ENCODE data around the gene KNOP1. TPM values are rescaled to one million over a fixed set of nuclear protein-coding genes. Genes with fewer than 3 reads are reported as not detected.

KNOP1 gene, protein sequence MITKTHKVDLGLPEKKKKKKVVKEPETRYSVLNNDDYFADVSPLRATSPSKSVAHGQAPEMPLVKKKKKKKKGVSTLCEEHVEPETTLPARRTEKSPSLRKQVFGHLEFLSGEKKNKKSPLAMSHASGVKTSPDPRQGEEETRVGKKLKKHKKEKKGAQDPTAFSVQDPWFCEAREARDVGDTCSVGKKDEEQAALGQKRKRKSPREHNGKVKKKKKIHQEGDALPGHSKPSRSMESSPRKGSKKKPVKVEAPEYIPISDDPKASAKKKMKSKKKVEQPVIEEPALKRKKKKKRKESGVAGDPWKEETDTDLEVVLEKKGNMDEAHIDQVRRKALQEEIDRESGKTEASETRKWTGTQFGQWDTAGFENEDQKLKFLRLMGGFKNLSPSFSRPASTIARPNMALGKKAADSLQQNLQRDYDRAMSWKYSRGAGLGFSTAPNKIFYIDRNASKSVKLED
- total RNA-seq = 16.5 and 27.4 TPM in 2 replicates

DNA sequence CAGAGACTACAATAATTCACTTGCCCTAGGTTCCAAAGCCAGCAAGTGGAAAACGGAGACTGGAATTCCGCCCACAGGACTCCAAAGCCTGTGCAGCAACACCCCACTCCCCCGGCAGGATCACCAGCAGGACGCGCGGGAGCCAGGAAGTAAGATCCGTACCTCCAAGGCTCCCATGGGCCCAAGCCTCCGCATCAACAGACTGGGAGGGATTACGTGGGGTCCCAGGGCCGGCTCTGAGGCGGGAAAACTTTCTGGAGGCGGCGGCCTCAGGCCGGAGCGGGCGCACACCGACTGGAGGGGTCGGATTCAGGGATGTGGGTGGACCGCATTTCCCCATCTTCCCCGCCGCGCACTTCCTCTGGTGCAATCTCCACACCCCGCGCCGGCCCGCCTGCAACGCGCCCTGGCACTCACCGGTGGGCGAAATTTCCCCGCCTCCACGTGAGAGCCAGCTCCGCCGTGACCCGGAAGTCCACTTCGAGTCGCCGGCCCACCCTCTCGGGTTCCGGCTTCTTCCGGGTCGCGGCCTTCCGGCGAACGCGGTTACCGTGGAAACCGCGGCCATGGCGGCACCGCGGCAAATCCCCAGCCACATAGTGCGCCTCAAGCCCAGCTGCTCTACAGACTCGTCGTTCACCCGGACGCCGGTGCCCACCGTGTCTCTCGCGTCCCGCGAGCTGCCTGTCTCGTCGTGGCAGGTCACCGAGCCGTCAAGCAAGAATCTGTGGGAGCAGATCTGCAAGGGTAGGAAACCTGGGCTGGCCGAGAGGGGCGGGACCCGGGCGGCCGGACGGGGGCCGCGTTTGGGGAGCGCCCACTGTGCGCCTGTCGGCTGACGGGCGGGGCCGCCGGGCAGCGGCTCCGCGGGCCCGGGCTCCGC, at the start of gene KNOP1, which contains the start of gene IQCK:
Gene KNOP1 (minus strand): TSS at position 487 of the 883 bp plus-strand sequence. CDS start 3,192 bp downstream, outside the sequence.
Gene IQCK (plus strand): TSS at position 531 of the 883 bp plus-strand sequence. CDS start 36 bp downstream, at position 567.
- TF ChIP-seq, protein P1, sequence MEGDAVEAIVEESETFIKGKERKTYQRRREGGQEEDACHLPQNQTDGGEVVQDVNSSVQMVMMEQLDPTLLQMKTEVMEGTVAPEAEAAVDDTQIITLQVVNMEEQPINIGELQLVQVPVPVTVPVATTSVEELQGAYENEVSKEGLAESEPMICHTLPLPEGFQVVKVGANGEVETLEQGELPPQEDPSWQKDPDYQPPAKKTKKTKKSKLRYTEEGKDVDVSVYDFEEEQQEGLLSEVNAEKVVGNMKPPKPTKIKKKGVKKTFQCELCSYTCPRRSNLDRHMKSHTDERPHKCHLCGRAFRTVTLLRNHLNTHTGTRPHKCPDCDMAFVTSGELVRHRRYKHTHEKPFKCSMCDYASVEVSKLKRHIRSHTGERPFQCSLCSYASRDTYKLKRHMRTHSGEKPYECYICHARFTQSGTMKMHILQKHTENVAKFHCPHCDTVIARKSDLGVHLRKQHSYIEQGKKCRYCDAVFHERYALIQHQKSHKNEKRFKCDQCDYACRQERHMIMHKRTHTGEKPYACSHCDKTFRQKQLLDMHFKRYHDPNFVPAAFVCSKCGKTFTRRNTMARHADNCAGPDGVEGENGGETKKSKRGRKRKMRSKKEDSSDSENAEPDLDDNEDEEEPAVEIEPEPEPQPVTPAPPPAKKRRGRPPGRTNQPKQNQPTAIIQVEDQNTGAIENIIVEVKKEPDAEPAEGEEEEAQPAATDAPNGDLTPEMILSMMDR (conservative IDR thresholded peaks at IDR 0.05; ENCODE audit: low read depth, low read length) = no peak
- H3K4me3 ChIP-seq (ENCODE audit: low read depth, low read length) = peak within 1 kb of the TSS; percentile 98
- no peak for DNase-seq (ENCODE audit: low read depth)

DNA sequence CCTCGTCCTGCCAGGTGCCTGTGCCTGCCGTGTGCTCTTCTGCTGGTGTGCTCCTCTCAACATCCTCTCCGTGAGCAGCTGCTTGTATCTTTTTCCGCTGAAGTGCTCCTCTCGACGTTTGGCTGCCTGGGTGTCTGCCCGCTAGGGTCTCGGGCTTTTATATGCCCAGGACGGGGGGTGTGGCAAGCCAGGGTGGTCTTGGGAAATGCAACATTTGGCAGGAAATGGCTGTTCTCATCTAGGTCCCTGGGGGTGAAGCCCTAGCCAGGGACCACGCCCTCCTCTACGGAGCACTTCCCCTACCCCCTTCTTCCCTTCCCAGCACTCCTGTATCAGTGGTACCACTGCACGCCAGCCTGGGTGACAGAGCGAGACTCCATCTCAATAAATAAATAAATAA, 49.5 kb upstream of the KNOP1 start:
- TF ChIP-seq, protein P1 (conservative IDR thresholded peaks at IDR 0.05; ENCODE audit: low read depth, low read length) = no peak
- no peak for DNase-seq (ENCODE audit: low read depth)
- no peak overlapping the region for H3K4me3 ChIP-seq (ENCODE audit: low read depth, low read length)

DNA sequence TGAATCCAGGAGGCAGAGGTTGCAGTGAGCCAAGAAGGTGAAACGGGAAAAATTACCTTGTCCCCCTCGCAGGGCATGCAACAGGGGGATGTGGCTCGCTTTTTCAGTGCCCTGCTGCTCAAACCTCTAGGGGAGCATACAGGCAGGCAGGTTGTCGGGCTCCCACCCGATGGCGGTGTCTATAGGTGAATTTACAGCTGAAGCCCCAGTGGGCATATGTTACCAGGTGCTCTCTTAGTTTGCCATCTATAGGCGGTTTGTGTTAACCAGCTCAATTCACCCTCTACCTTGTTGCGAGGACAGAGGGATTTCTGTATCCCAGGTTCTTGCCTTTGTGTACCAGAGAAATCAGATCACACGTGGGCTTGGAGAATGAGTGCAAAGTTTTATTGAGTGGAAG, 49.0 kb upstream of the KNOP1 start:
- no peak for DNase-seq (ENCODE audit: low read depth)
- TF ChIP-seq, protein P1 (conservative IDR thresholded peaks at IDR 0.05; ENCODE audit: low read depth, low read length) = no peak
- H3K4me3 ChIP-seq (ENCODE audit: low read depth, low read length) = no peak overlapping the region

DNA sequence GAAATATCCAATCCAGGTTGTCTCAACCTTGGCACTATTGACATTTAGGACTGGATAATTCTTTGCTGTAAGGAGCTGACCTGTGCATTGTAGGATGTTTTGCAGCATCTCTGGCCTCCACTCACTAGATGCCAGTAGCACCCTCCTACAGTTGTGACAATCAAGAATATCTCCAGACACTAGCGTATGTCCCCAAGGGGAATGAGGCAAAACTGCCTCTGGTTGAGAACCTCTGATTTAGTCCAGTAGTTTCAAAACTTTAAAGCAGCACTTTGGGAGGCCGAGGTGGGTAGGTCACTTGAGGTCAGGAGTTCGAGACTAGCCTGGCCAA, 48.5 kb upstream of the KNOP1 start:
- TF ChIP-seq, protein P1 (conservative IDR thresholded peaks at IDR 0.05; ENCODE audit: low read depth, low read length) = no peak
- no peak overlapping the region for H3K4me3 ChIP-seq (ENCODE audit: low read depth, low read length)
- no peak for DNase-seq (ENCODE audit: low read depth)

DNA sequence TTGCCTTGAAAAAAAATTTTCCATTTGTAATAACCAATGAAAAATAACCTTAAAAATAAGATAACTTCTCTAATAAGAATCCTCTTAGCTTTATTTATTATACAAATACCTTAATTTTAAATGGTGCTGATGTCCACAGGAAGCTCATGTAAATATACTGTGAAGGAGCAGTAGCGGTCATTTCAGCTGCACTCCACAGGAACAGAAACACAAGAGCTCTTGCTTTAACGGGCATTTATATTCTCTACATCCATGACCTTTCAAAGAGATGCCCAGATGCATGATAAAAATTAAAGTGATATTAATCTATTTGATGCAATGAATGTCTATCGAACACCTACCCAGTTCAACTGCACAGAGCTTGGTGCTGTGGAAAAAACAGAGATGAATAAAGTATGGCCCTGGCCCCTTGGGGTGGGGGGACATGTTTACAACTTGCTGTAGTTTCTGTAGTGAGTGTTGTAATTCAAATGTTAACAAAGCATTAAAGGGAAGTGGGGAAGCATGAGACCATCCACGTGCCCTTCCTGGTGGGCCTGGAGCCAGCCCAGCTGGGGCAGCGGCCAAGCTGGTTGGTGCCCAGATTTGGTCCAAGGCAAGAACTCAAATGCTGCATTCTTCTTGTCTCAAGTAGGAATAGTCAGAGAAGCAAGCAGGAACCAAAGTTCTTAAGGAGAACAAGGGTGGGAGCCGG, 48.0 kb upstream of the KNOP1 start:
- TF ChIP-seq, protein P1 (conservative IDR thresholded peaks at IDR 0.05; ENCODE audit: low read depth, low read length) = no peak
- DNase-seq (ENCODE audit: low read depth) = no peak
- no peak overlapping the region for H3K4me3 ChIP-seq (ENCODE audit: low read depth, low read length)

DNA sequence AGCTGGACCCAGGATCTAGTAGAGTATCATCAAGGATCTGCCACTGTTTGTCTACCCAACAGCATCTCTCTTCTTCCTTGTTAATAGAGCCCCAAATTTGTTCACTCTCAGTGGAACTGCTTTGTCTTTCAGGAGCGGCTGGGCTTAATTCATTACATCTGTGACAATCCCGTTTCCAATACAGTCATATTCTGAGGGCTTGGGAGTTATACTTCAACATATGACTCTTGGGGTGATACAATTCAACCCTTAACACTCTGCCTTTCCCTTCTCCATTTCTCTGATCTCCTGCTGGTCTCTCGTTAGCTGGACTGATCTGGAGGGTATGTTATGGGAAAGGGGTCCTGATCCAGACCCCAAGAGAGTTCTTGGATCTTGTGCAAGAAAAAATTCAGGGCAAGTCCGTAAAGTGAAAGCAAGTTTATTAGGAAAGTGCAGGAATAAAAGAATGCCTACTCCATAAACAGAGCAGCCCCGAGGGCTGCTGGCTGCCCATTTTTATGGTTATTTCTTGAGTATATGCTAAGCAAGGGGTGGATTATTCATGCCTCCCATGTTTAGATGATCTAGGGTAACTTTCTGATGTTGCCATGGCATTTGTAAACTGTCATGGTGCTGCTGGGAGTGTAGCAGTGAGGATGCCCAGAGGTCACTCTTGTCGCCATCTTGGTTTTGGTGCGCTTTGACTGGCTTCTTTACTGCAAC, 42.5 kb upstream of the KNOP1 start:
- DNase-seq (ENCODE audit: low read depth) = no peak
- H3K4me3 ChIP-seq (ENCODE audit: low read depth, low read length) = no peak overlapping the region
- TF ChIP-seq, protein P1 (conservative IDR thresholded peaks at IDR 0.05; ENCODE audit: low read depth, low read length) = no peak
